ENCODE measurements around the gene BTRC.

Gene BTRC

GRCh38 chr10:101446071-101446470 lies 92.1 kb downstream of the BTRC start:
- DNase-seq = no peak

GRCh38 chr10:101446947-101447346 lies 93.0 kb downstream of the BTRC start:
- DNase-seq = no peak

- DNase-seq = no peak
These were observed 93.5 kb downstream of the BTRC start for GRCh38 chr10:101447477-101447876.

GRCh38 chr10:101450277-101451080 lies 96.5 kb downstream of the BTRC start:
- DNase-seq = no peak

- no peak for DNase-seq
These were observed 97.3 kb downstream of the BTRC start for GRCh38 chr10:101451261-101451660.

- no peak for DNase-seq
These were observed 97.7 kb downstream of the BTRC start for GRCh38 chr10:101451667-101452069.

GRCh38 chr10:101452176-101452575 lies 98.2 kb downstream of the BTRC start:
- no peak for DNase-seq

GRCh38 chr10:101452593-101452992 lies 98.6 kb downstream of the BTRC start:
- no peak for DNase-seq

- no peak for DNase-seq
These were observed 99.4 kb downstream of the BTRC start for GRCh38 chr10:101453318-101453717.

GRCh38 chr10:101453791-101454718 lies 100.1 kb downstream of the BTRC start:
- DNase-seq = no peak

- DNase-seq = no peak
These were observed 104.9 kb downstream of the BTRC start for GRCh38 chr10:101458869-101459268.

GRCh38 chr10:101464082-101464481 lies 110.1 kb downstream of the BTRC start:
- DNase-seq = no peak

- DNase-seq = no peak
These were observed 110.6 kb downstream of the BTRC start for GRCh38 chr10:101464599-101464998.

GRCh38 chr10:101466016-101466912 lies 112.3 kb downstream of the BTRC start:
- DNase-seq = peak; percentile 4 to 18

- DNase-seq = peak in 1 of 2 experiments; percentile 20
These were observed 113.4 kb downstream of the BTRC start for GRCh38 chr10:101467286-101467770.

- DNase-seq = no peak
These were observed 114.2 kb downstream of the BTRC start for GRCh38 chr10:101468159-101468558.

- no peak for DNase-seq
These were observed 122.4 kb downstream of the BTRC start for GRCh38 chr10:101476383-101476782.

- DNase-seq = no peak
These were observed 125.0 kb downstream of the BTRC start for GRCh38 chr10:101478956-101479355.

GRCh38 chr10:101481256-101481655 lies 127.3 kb downstream of the BTRC start:
- DNase-seq = no peak

- no peak for DNase-seq
These were observed 128.6 kb downstream of the BTRC start for GRCh38 chr10:101482568-101482967.

- no peak for DNase-seq
These were observed 130.3 kb downstream of the BTRC start for GRCh38 chr10:101484175-101484745.

- no peak for DNase-seq
These were observed 131.2 kb downstream of the BTRC start for GRCh38 chr10:101485207-101485606.
